ENCODE measurements around the gene RELN.

RELN gene

GRCh38 chr7:103592187-103592586 lies 397.3 kb downstream of the RELN start:
- H3K27me3 ChIP-seq: peaks cover 7% of the 10 kb centered on the region
- H3K4me1 ChIP-seq (ENCODE audit: control insufficient read depth in 1 of 2, insufficient read depth in 1 of 2, low read depth in 1 of 2, low read length in 1 of 2): no peaks in the 10 kb centered on the region
- H3K27ac ChIP-seq: no peak overlapping the region
- H3K36me3 ChIP-seq: no peaks in the 10 kb centered on the region
- TF ChIP-seq CTCF (IDR thresholded peaks at IDR 0.05): no peak
- no peaks in the 10 kb centered on the region for H3K9me3 ChIP-seq
- no peak overlapping the region for H3K4me3 ChIP-seq (ENCODE audit: low read depth in 1 of 2, low read length in 1 of 2)

GRCh38 chr7:103580031-103580430 lies 409.4 kb downstream of the RELN start:
- no peaks in the 10 kb centered on the region for H3K4me1 ChIP-seq (ENCODE audit: control insufficient read depth in 1 of 2, insufficient read depth in 1 of 2, low read depth in 1 of 2, low read length in 1 of 2)
- H3K27ac ChIP-seq: no peak overlapping the region
- no peak overlapping the region for H3K4me3 ChIP-seq (ENCODE audit: low read depth in 1 of 2, low read length in 1 of 2)
- TF ChIP-seq CTCF (IDR thresholded peaks at IDR 0.05): no peak
- no peaks in the 10 kb centered on the region for H3K9me3 ChIP-seq
- no peaks in the 10 kb centered on the region for H3K36me3 ChIP-seq
- no peaks in the 10 kb centered on the region for H3K27me3 ChIP-seq

- H3K36me3 ChIP-seq: no peaks in the 10 kb centered on the region
- no peak for TF ChIP-seq CTCF (IDR thresholded peaks at IDR 0.05)
- no peaks in the 10 kb centered on the region for H3K4me1 ChIP-seq (ENCODE audit: control insufficient read depth in 1 of 2, insufficient read depth in 1 of 2, low read depth in 1 of 2, low read length in 1 of 2)
- H3K27me3 ChIP-seq: no peaks in the 10 kb centered on the region
- H3K27ac ChIP-seq: no peak overlapping the region
- no peak overlapping the region for H3K4me3 ChIP-seq (ENCODE audit: low read depth in 1 of 2, low read length in 1 of 2)
- no peaks in the 10 kb centered on the region for H3K9me3 ChIP-seq
Measured at GRCh38 chr7:103577059-103577458, 412.4 kb downstream of the RELN start.

GRCh38 chr7:103576641-103577040 lies 412.8 kb downstream of the RELN start:
- no peak overlapping the region for H3K4me3 ChIP-seq (ENCODE audit: low read depth in 1 of 2, low read length in 1 of 2)
- no peaks in the 10 kb centered on the region for H3K4me1 ChIP-seq (ENCODE audit: control insufficient read depth in 1 of 2, insufficient read depth in 1 of 2, low read depth in 1 of 2, low read length in 1 of 2)
- no peak overlapping the region for H3K27ac ChIP-seq
- no peak for TF ChIP-seq CTCF (IDR thresholded peaks at IDR 0.05)
- no peaks in the 10 kb centered on the region for H3K9me3 ChIP-seq
- H3K27me3 ChIP-seq: no peaks in the 10 kb centered on the region
- no peaks in the 10 kb centered on the region for H3K36me3 ChIP-seq

- TF ChIP-seq CTCF (IDR thresholded peaks at IDR 0.05): no peak
- H3K27ac ChIP-seq: no peak overlapping the region
Measured at GRCh38 chr7:103574576-103574975, 414.9 kb downstream of the RELN start.

GRCh38 chr7:103573479-103574058 lies 415.9 kb downstream of the RELN start:
- TF ChIP-seq CTCF (IDR thresholded peaks at IDR 0.05): no peak
- Histone ChIP-seq H3K9me3 (no peaks in the 10 kb centered on the region), H3K4me1 (ENCODE audit: control insufficient read depth in 1 of 2, insufficient read depth in 1 of 2, low read depth in 1 of 2, low read length in 1 of 2) (no peaks in the 10 kb centered on the region), H3K27me3 (no peaks in the 10 kb centered on the region), H3K36me3 (no peaks in the 10 kb centered on the region), H3K27ac (no peak overlapping the region), H3K4me3 (ENCODE audit: low read depth in 1 of 2, low read length in 1 of 2) (no peak overlapping the region)

More at GRCh38 chr7:103574576-103574975, 414.9 kb downstream of the RELN start:
- Histone ChIP-seq H3K9me3 (no peaks in the 10 kb centered on the region), H3K27me3 (no peaks in the 10 kb centered on the region), H3K4me3 (ENCODE audit: low read depth in 1 of 2, low read length in 1 of 2) (no peak overlapping the region), H3K4me1 (ENCODE audit: control insufficient read depth in 1 of 2, insufficient read depth in 1 of 2, low read depth in 1 of 2, low read length in 1 of 2) (no peaks in the 10 kb centered on the region), H3K36me3 (no peaks in the 10 kb centered on the region)

All from neutrophil (primary cell).